GM19239 (cell line): ENCODE results near the gene ATG5.

Source experiments
- DNase-seq: peaks from one replicate; pipeline ENCODE4 v3.0.0; 2011; ENCODE audit warnings: low spot score; ENCODE audit not compliant: insufficient read length
- FAIRE-seq: peaks from 2 replicates; lab custom pipeline; 2011; peaks lifted over from hg19 to GRCh38; lab: Jason Lieb, UNC

Gene ATG5

GRCh38 chr6:106186714-106187113 is 138.8 kb downstream of the ATG5 start:
- no peak for DNase-seq
- FAIRE-seq = no peak

- FAIRE-seq = peak; percentile 95
- DNase-seq = no peak
Measured at GRCh38 chr6:106186172-106186571, 139.4 kb downstream of the ATG5 start.

- FAIRE-seq (no peak), DNase-seq (no peak)
Measured at GRCh38 chr6:106185615-106186014, 139.9 kb downstream of the ATG5 start.

GRCh38 chr6:106184629-106185028 is 140.9 kb downstream of the ATG5 start:
- DNase-seq (no peak), FAIRE-seq (peak; percentile 93)

- FAIRE-seq = peak; percentile 23
- no peak for DNase-seq
Measured at GRCh38 chr6:106183430-106183829, 142.1 kb downstream of the ATG5 start.

- FAIRE-seq = peak; percentile 99
Measured at GRCh38 chr6:106182455-106182854, 143.1 kb downstream of the ATG5 start.

GRCh38 chr6:106181664-106182418 is 143.7 kb downstream of the ATG5 start:
- FAIRE-seq (no peak), DNase-seq (no peak)

More at GRCh38 chr6:106182455-106182854, 143.1 kb downstream of the ATG5 start:
- no peak for DNase-seq

GRCh38 chr6:106180208-106180607 is 145.4 kb downstream of the ATG5 start:
- peak; percentile 82 for FAIRE-seq
- DNase-seq = no peak

- peak; percentile 51 for FAIRE-seq
- DNase-seq = no peak
Measured at GRCh38 chr6:106178900-106179299, 146.7 kb downstream of the ATG5 start.

GRCh38 chr6:106177786-106178185 is 147.8 kb downstream of the ATG5 start:
- FAIRE-seq = no peak
- no peak for DNase-seq

- DNase-seq (no peak), FAIRE-seq (no peak)
Measured at GRCh38 chr6:106173124-106173879, 152.3 kb downstream of the ATG5 start.

- FAIRE-seq (no peak), DNase-seq (no peak)
Measured at GRCh38 chr6:106170030-106170791, 155.3 kb downstream of the ATG5 start.

GRCh38 chr6:106169517-106169916 is 156.0 kb downstream of the ATG5 start:
- DNase-seq (no peak), FAIRE-seq (peak; percentile 64)

- FAIRE-seq = peak; percentile 87
- no peak for DNase-seq
Measured at GRCh38 chr6:106168097-106168888, 157.3 kb downstream of the ATG5 start.

GRCh38 chr6:106167096-106167814 is 158.3 kb downstream of the ATG5 start:
- DNase-seq = no peak
- FAIRE-seq = peak; percentile 96

- FAIRE-seq = peak; percentile 95
- DNase-seq = no peak
Measured at GRCh38 chr6:106165885-106166485, 159.6 kb downstream of the ATG5 start.

GRCh38 chr6:106163966-106164877 is 161.3 kb downstream of the ATG5 start:
- FAIRE-seq = peak; percentile 100
- no peak for DNase-seq

- DNase-seq (no peak), FAIRE-seq (no peak)
Measured at GRCh38 chr6:106163446-106163965, 162.1 kb downstream of the ATG5 start.
